SK-N-SH (cell line): ENCODE data around the gene MRFAP1. TPM values are rescaled to one million over a fixed set of nuclear protein-coding genes. Genes with fewer than 3 reads are reported as not detected.

ENCODE experiments used
- CTCF ChIA-PET: fragments of 300-600, 350-600 bp; formaldehyde crosslinking; extraction: SDS; loops from one replicate; lab custom pipeline; 2021; lab: Yijun Ruan, JAX
- POLR2A ChIA-PET: fragments of 350-600 bp; sonication (Branson Sonifier 250); formaldehyde crosslinking; extraction: SDS; loops from one replicate; lab custom pipeline; 2020; ENCODE audit warnings: antibody characterized with exemption, inconsistent platforms; lab: Yijun Ruan, JAX
- DNase-seq: peaks from one replicate; pipeline ENCODE4 v3.0.0; 2012
- H2AFZ ChIP-seq: fragments of 200-600 bp; sonication (generic); 2 replicates; pipeline ENCODE4 v1.8.1; 2016; ENCODE audit warnings: antibody characterized with exemption, mild to moderate bottlenecking, low read depth
- H3F3A ChIP-seq: fragments of 200-600 bp; sonication (generic); replicated peaks from 2 replicates; pipeline ENCODE3; 2016; ENCODE audit warnings: antibody characterized with exemption, mild to moderate bottlenecking; ENCODE audit not compliant: insufficient read depth
- H3K27ac ChIP-seq, 2 experiments: fragments of 200-500 bp in 1 of 2; fragments of 200-600 bp in 1 of 2; sonication (Bioruptor generic) in 1 of 2; sonication (generic), shearing (Covaris generic) in 1 of 2; 2 replicates each; pipeline versions ENCODE4 v1.5.1 to v1.6.1; 2014 to 2016; ENCODE audit warnings: low read depth in 2 of 2, inconsistent platforms in 1 of 2, low read length in 1 of 2, mild to moderate bottlenecking in 1 of 2, mixed read lengths in 1 of 2
- H3K27me3 ChIP-seq: fragments of 200-600 bp; sonication (generic), shearing (Covaris generic); 2 replicates; pipeline ENCODE4 v1.6.1; 2016; ENCODE audit warnings: mixed run types; ENCODE audit not compliant: insufficient read depth
- H3K36me3 ChIP-seq, 2 experiments: fragments of 200-500 bp in 1 of 2; fragments of 200-600 bp in 1 of 2; sonication (Bioruptor generic) in 1 of 2; sonication (generic) in 1 of 2; replicated peaks in 1 of 2; 2 replicates each; pipeline versions ENCODE3 to v1.5.1; 2014 to 2016; ENCODE audit warnings: low read length in 1 of 2, mild to moderate bottlenecking in 1 of 2; ENCODE audit not compliant: insufficient read depth in 2 of 2, control insufficient read depth in 1 of 2
- H3K4me1 ChIP-seq, 2 experiments: fragments of 200-500 bp in 1 of 2; fragments of 200-600 bp in 1 of 2; sonication (Bioruptor generic) in 1 of 2; sonication (generic), shearing (Covaris generic) in 1 of 2; 2 replicates each; pipeline versions ENCODE4 v1.5.1 to v1.6.1; 2014 to 2016; ENCODE audit warnings: low read depth in 1 of 2, low read length in 1 of 2, mixed run types in 1 of 2; ENCODE audit not compliant: insufficient read depth in 2 of 2, control insufficient read depth in 1 of 2
- H3K4me2 ChIP-seq: fragments of 200-600 bp; sonication (generic), shearing (Covaris generic); 2 replicates; pipeline ENCODE4 v1.6.1; 2017; ENCODE audit warnings: mixed run types
- H3K4me3 ChIP-seq, 2 experiments: fragments of 200-500 bp in 1 of 2; fragments of 200-600 bp in 1 of 2; sonication (Bioruptor generic) in 1 of 2; sonication (generic), shearing (Covaris generic) in 1 of 2; 2 replicates each; pipeline versions ENCODE4 v1.5.1 to v1.8.1; 2014 to 2016; ENCODE audit warnings: low read depth in 2 of 2, inconsistent platforms in 1 of 2, low read length in 1 of 2, mild to moderate bottlenecking in 1 of 2, mixed read lengths in 1 of 2, moderate library complexity in 1 of 2
- H3K79me2 ChIP-seq: fragments of 200-600 bp; sonication (generic); 2 replicates; pipeline ENCODE4 v1.8.1; 2017; ENCODE audit warnings: mild to moderate bottlenecking; ENCODE audit not compliant: insufficient read depth
- H3K9ac ChIP-seq: fragments of 200-600 bp; sonication (generic); 2 replicates; pipeline ENCODE4 v1.6.1; 2017; ENCODE audit warnings: mixed run types
- H3K9me2 ChIP-seq: fragments of 200-600 bp; sonication (generic); 2 replicates; pipeline ENCODE4 v1.6.1; 2017; ENCODE audit warnings: mixed run types
- H3K9me3 ChIP-seq: fragments of 200-600 bp; sonication (generic); 2 replicates; pipeline ENCODE4 v1.6.1; 2017; ENCODE audit warnings: mixed run types, mild to moderate bottlenecking, moderate library complexity
- H4K20me1 ChIP-seq: fragments of 200-600 bp; sonication (generic); 2 replicates; pipeline ENCODE4 v1.6.1; 2017; ENCODE audit warnings: mild to moderate bottlenecking, mixed run types; ENCODE audit not compliant: insufficient read depth
- CHD2 ChIP-seq: fragments of 150-350 bp; IDR thresholded peaks from 2 replicates; pipeline ENCODE4 v1.6.1; 2018; ENCODE audit warnings: low read length; ENCODE audit not compliant: partially characterized antibody
- FOXM1 ChIP-seq: IDR thresholded peaks from 2 replicates; pipeline ENCODE4 v1.4.0; 2012; ENCODE audit warnings: low read depth, mild to moderate bottlenecking
- GABPA ChIP-seq: IDR thresholded peaks from 2 replicates; pipeline ENCODE4 v1.4.0; 2012; ENCODE audit warnings: low read depth, mild to moderate bottlenecking
- JUND ChIP-seq: IDR thresholded peaks from 2 replicates; pipeline ENCODE4 v1.4.0; 2012
- MXI1 ChIP-seq: IDR thresholded peaks from 2 replicates; pipeline ENCODE4 v1.6.1; 2012; ENCODE audit warnings: mild to moderate bottlenecking, low read depth, low read length, improper control_type of control experiment
- NFIC ChIP-seq: IDR thresholded peaks from 2 replicates; pipeline ENCODE4 v1.4.0; 2012; ENCODE audit warnings: borderline replicate concordance
- NRF1 ChIP-seq: IDR thresholded peaks from 2 replicates; pipeline ENCODE4 v1.6.1; 2012; ENCODE audit warnings: low read depth, mild to moderate bottlenecking, low read length
- PBX3 ChIP-seq: IDR thresholded peaks from 2 replicates; pipeline ENCODE4; 2012
- RAD21 ChIP-seq: IDR thresholded peaks from 2 replicates; pipeline ENCODE4 v1.6.1; 2012; ENCODE audit warnings: mild to moderate bottlenecking, low read length
- RCOR1 ChIP-seq: fragments of 150-350 bp; IDR thresholded peaks from 2 replicates; pipeline ENCODE4 v1.6.1; 2017; ENCODE audit warnings: antibody characterized with exemption, low read length
- RFX5 ChIP-seq: IDR thresholded peaks from 2 replicates; pipeline ENCODE4 v1.6.1; 2012; ENCODE audit warnings: mild to moderate bottlenecking, improper control_type of control experiment, low read length
- RXRA ChIP-seq: IDR thresholded peaks from 2 replicates; pipeline ENCODE4 v1.4.0; 2012; ENCODE audit warnings: low read depth, mild to moderate bottlenecking, borderline replicate concordance
- SMC3 ChIP-seq: IDR thresholded peaks from 2 replicates; pipeline ENCODE4 v1.6.1; 2012; ENCODE audit warnings: low read depth, low read length, improper control_type of control experiment
- TAF1 ChIP-seq: IDR thresholded peaks from 2 replicates; pipeline ENCODE4 v1.6.1; 2012; ENCODE audit warnings: low read depth, mild to moderate bottlenecking, low read length, moderate library complexity, borderline replicate concordance
- TEAD4 ChIP-seq: IDR thresholded peaks from 2 replicates; pipeline ENCODE4 v1.4.0; 2012; ENCODE audit warnings: mild to moderate bottlenecking, borderline replicate concordance; ENCODE audit not compliant: insufficient read depth
- WGBS: methylation state at CpG from one replicate; pipeline ENCODE4 v1.1.6; 2017; ENCODE audit warnings: low lambda C conversion rate; 5-methylcytosine and 5-hydroxymethylcytosine counted together
- polyA plus RNA-seq, 3 experiments: library from polyadenylated mRNA; depleted of rRNA; stranded (reverse); fragments of >200 nt; gene quantifications; 2 replicates each; pipeline ENCODE4 v1.2.3, GENCODE V29; 2012
- TF ChIP-seq, protein P1 (sequence below): fragments of 150-350 bp; IDR thresholded peaks from 2 replicates; pipeline ENCODE4 v1.6.1; 2017; ENCODE audit warnings: antibody characterized with exemption, low read length, low read depth, borderline replicate concordance
- TF ChIP-seq, protein P2 (sequence below): IDR thresholded peaks from 2 replicates; pipeline ENCODE4 v1.6.1; 2012; ENCODE audit warnings: mild to moderate bottlenecking, low read depth, low read length, moderate library complexity
- TF ChIP-seq, protein P3 (sequence below): fragments of 150-350 bp; IDR thresholded peaks from 2 replicates; pipeline ENCODE4 v1.6.1; 2016; ENCODE audit warnings: mild to moderate bottlenecking, low read depth, low read length

MRFAP1 gene
- polyA plus RNA-seq, 1 of the 3 experiments (the other 2 are of a cell fraction): 416 TPM

DNA sequence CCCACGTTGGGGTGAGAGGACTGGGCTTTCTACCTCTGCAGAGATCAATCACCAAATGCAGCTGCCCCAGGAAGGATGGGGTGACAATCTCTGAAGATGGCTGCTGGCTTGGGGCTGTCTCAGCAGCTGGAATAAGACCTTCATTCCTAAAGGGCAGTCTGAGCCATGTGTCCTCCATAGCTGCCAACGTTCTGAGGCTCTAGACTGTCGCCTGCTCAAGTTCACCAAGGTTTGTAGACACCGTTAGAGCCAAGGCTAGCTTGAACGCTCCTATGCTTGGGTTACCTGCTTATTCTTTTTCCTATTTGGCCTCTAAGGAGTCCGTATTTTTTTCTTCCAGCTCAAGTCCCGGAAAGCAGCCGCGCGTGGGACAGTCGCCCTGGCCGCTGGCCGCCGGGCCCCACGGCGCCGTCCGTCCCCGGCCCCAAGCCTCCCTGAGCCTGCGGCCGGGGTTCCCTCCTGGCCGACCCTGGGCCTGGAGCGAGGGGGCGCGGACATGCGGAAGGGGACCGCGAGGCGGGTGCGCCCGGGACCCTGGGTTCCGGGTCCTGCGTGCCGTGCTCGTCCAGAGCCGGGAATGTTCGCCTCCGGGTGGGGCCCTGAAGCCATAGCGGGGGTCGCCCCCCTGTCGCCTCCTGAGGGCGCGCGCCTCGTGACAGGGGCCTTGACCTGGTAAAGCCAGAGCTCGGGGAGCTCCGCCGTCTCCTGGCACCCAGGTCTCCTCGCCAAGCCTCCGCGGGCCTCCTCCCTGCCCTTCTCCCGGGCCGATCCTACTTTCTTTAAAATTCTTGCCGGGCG lies 23.3 kb downstream of the MRFAP1 start:
- H3K79me2 ChIP-seq: no peaks in the 10 kb centered on the region
- no peak overlapping the region for H2AFZ ChIP-seq
- DNase-seq: peak; percentile 49
- TF ChIP-seq JUND (no peak), PBX3 (no peak), SMC3 (no peak), TEAD4 (no peak), RAD21 (no peak), GABPA (no peak), MXI1 (no peak), CHD2 (no peak), FOXM1 (no peak), TAF1 (no peak), RFX5 (no peak), NFIC (no peak), NRF1 (no peak), RXRA (no peak), RCOR1 (no peak)
- TF ChIP-seq, protein P1, sequence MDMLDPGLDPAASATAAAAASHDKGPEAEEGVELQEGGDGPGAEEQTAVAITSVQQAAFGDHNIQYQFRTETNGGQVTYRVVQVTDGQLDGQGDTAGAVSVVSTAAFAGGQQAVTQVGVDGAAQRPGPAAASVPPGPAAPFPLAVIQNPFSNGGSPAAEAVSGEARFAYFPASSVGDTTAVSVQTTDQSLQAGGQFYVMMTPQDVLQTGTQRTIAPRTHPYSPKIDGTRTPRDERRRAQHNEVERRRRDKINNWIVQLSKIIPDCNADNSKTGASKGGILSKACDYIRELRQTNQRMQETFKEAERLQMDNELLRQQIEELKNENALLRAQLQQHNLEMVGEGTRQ: no peak
- TF ChIP-seq, protein P2, sequence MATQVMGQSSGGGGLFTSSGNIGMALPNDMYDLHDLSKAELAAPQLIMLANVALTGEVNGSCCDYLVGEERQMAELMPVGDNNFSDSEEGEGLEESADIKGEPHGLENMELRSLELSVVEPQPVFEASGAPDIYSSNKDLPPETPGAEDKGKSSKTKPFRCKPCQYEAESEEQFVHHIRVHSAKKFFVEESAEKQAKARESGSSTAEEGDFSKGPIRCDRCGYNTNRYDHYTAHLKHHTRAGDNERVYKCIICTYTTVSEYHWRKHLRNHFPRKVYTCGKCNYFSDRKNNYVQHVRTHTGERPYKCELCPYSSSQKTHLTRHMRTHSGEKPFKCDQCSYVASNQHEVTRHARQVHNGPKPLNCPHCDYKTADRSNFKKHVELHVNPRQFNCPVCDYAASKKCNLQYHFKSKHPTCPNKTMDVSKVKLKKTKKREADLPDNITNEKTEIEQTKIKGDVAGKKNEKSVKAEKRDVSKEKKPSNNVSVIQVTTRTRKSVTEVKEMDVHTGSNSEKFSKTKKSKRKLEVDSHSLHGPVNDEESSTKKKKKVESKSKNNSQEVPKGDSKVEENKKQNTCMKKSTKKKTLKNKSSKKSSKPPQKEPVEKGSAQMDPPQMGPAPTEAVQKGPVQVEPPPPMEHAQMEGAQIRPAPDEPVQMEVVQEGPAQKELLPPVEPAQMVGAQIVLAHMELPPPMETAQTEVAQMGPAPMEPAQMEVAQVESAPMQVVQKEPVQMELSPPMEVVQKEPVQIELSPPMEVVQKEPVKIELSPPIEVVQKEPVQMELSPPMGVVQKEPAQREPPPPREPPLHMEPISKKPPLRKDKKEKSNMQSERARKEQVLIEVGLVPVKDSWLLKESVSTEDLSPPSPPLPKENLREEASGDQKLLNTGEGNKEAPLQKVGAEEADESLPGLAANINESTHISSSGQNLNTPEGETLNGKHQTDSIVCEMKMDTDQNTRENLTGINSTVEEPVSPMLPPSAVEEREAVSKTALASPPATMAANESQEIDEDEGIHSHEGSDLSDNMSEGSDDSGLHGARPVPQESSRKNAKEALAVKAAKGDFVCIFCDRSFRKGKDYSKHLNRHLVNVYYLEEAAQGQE: no peak
- TF ChIP-seq, protein P3, sequence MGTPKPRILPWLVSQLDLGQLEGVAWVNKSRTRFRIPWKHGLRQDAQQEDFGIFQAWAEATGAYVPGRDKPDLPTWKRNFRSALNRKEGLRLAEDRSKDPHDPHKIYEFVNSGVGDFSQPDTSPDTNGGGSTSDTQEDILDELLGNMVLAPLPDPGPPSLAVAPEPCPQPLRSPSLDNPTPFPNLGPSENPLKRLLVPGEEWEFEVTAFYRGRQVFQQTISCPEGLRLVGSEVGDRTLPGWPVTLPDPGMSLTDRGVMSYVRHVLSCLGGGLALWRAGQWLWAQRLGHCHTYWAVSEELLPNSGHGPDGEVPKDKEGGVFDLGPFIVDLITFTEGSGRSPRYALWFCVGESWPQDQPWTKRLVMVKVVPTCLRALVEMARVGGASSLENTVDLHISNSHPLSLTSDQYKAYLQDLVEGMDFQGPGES: no peak
- no peaks in the 10 kb centered on the region for H3K9me3 ChIP-seq
- no peaks in the 10 kb centered on the region for H3K9me2 ChIP-seq
- H3K36me3 ChIP-seq: no peaks in the 10 kb centered on the region
- H3F3A ChIP-seq: peaks cover 6% of the 10 kb centered on the region
- no peaks in the 10 kb centered on the region for H4K20me1 ChIP-seq
- H3K4me1 ChIP-seq: peaks cover 0 to 3% of the 10 kb centered on the region in 2 experiments; a peak in 1 of 4 replicates
- ChIA-PET POLR2A (interaction anchor here (0.6 to 1.4 kb wide), 3 partner anchors 10 to 29 kb away, joined by 3 to 7 read pairs (median 5); partner anchors contain the start of genes MRFAP1 and S100P), CTCF (interaction anchor here (0.8 to 4.1 kb wide), 7 partner anchors 8 to 210 kb away, joined by 3 to 25 read pairs (median 4); a partner anchor contains a TSS)
- WGBS: 81% methylated on average over 26 of the region's 55 CpGs
- no peak overlapping the region for H3K9ac ChIP-seq
- H3K4me3 ChIP-seq: no peak overlapping the region
- no peaks in the 10 kb centered on the region for H3K27me3 ChIP-seq
- no peak overlapping the region for H3K27ac ChIP-seq
- no peak overlapping the region for H3K4me2 ChIP-seq
